GM12865 (cell line): ENCODE results near the gene VPS4A.

Source experiments
- DNase-seq: peaks from one replicate; pipeline ENCODE4 v3.0.0; 2010; ENCODE audit warnings: low read depth
- H3K4me3 ChIP-seq: 2 replicates; pipeline ENCODE4 v1.5.1; 2011; ENCODE audit warnings: mild to moderate bottlenecking, low read depth, low read length, control low read depth
- CTCF ChIP-seq: IDR thresholded peaks from 2 replicates; pipeline ENCODE4 v1.5.1; 2011; ENCODE audit warnings: low read length, control low read depth, low read depth, inconsistent platforms; ENCODE audit not compliant: insufficient read depth; ENCODE audit errors: missing control alignments

VPS4A gene

GRCh38 chr16:69315486-69316311 lies 4.5 kb downstream of the VPS4A start:
- no peak for DNase-seq
- TF ChIP-seq CTCF = no peak
- H3K4me3 ChIP-seq = no peak overlapping the region

DNA sequence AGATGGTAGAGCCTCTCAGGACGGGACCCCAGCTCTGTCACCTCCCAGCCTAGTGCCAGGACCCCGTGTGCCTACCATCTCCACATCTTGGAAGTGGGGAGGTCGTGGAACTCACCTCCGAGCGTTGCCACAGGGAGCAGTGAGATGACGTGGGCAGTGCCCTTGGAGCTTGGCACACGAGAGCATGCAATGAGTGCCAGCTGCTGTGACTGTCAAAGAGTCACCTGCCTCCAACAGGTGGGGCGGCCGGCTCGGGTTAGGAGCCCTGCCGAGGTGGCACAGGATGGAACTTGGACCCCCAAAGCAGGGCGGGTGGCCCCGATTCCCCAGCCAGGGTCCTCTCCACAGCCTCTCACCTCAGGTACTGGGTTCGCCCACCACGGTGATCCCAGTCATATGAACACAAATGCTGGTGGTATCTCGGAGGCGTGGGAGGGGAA lies 5.5 kb downstream of the VPS4A start:
- H3K4me3 ChIP-seq = no peak overlapping the region
- no peak for TF ChIP-seq CTCF
- DNase-seq = no peak

DNA sequence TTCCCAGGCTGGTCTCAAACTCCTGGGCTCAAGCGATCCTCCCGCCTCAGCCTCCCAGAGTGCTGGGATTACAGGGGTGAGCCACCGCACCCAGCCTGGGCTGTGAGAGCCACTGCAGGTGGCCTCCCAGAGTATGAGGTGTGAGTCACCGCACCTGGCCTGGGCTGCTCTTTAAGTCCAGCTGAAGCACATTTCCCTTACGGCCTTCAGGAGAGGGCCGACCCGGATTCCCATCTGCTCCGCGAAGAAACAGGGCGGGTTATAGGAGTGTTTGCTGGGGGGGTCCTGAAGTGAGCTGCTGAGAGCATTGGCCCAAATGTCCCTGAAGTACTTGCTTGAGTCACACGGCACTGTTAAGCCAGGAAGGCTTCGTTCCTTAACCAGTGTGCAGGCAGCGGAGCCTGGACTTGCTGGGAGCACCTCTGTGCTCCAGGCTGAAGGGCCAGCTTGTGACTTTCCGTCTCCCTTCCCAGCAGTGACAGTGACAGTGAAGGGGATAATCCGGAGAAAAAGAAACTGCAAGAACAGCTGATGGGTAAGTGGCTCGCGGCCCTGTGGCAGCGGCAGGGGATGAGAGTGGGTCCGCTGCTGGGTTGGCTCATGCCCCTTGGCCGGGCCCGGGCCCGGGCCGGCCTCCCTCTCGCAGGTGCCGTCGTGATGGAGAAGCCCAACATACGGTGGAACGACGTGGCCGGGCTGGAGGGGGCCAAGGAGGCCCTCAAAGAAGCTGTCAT lies 7.2 kb downstream of the VPS4A start:
- no peak for DNase-seq
- TF ChIP-seq CTCF = no peak

DNA sequence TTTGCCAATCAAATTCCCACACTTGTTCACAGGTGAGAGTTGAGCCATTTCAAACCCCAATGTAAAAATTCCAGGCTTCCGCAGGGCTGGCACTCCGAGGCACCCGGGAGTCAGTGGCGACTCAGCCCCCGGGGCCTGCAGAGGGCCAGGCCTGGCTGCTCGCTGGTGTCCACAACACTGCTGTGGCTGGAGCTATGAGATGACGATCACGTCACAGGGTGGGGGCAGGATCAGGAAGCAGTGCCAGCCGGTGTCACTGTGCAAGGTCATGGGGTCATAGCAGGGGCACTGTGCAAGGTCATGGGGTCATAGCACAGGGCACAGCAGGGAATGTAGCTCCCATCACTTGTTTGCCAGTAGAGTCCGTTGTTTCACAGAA lies 7.8 kb downstream of the VPS4A start:
- no peak overlapping the region for H3K4me3 ChIP-seq
- TF ChIP-seq CTCF = no peak
- no peak for DNase-seq

More for the DNA sequence above, 7.2 kb downstream of the VPS4A start:
- H3K4me3 ChIP-seq = no peak overlapping the region

- no peak for TF ChIP-seq CTCF
- no peak overlapping the region for H3K4me3 ChIP-seq
- DNase-seq = no peak
These were observed 8.2 kb downstream of the VPS4A start for GRCh38 chr16:69319381-69319780.

- DNase-seq = no peak
- no peak for TF ChIP-seq CTCF
These were observed 8.9 kb downstream of the VPS4A start for GRCh38 chr16:69319826-69320739.

More at GRCh38 chr16:69319826-69320739, 8.9 kb downstream of the VPS4A start:
- no peak overlapping the region for H3K4me3 ChIP-seq
